ENCODE measurements around the gene EML5. TPM values are rescaled to one million over a fixed set of nuclear protein-coding genes. Genes with fewer than 3 reads are reported as not detected.
"Not testable (repeated sequence)": the region's sequence is repeated elsewhere in the genome, so short reads cannot be mapped to it uniquely, and the experiment has no call there.

The EML5 gene
- total and polyA plus RNA-seq, 5 experiments from 2014 or later, result 0.23 to 7.5 (median 1.1) TPM

DNA sequence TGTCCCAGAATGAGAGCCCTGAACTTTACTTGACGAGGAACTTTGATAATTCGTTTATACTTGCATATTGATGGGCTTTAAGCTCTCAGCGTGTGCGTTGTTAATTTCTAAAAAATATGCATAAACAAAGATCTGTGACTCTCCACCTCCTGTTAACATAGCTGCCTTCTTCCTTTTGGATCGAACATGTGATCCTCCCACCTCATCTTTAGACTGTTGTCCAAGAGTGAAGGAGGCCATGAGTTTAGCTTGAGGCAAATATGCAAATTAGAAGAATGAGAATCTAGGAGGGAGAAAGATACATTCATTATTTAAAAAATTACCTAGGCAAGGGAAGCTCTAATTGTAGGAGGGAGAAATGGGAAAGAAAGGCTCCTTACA lies 32.3 kb upstream of the EML5 start:
- peak overlapping the region; percentile 74 to 95 (median 88) for H3K4me3 Mint-ChIP-seq
- DNase-seq (peak in 1 of 10 donors; percentile 1), ATAC-seq (no peak)
- H3K9me3 Mint-ChIP-seq, result no peaks in the 10 kb centered on the region
- H3K27me3 Mint-ChIP-seq, result peaks cover 0 to 7% (median 2%) of the 10 kb centered on the region in 5 donors
- peak overlapping the region; percentile 73 to 99 (median 84) for H3K27ac Mint-ChIP-seq
- POLR2A ChIA-PET, result interaction anchor here (2.5 kb wide), 1 partner anchor 33 kb away, joined by 21 read pairs; the partner anchor contains the start of gene EML5
- H3K4me1 Mint-ChIP-seq, result peaks cover 6 to 15% (median 12%) of the 10 kb centered on the region in 4 donors
- no peaks in the 10 kb centered on the region for H3K36me3 Mint-ChIP-seq

DNA sequence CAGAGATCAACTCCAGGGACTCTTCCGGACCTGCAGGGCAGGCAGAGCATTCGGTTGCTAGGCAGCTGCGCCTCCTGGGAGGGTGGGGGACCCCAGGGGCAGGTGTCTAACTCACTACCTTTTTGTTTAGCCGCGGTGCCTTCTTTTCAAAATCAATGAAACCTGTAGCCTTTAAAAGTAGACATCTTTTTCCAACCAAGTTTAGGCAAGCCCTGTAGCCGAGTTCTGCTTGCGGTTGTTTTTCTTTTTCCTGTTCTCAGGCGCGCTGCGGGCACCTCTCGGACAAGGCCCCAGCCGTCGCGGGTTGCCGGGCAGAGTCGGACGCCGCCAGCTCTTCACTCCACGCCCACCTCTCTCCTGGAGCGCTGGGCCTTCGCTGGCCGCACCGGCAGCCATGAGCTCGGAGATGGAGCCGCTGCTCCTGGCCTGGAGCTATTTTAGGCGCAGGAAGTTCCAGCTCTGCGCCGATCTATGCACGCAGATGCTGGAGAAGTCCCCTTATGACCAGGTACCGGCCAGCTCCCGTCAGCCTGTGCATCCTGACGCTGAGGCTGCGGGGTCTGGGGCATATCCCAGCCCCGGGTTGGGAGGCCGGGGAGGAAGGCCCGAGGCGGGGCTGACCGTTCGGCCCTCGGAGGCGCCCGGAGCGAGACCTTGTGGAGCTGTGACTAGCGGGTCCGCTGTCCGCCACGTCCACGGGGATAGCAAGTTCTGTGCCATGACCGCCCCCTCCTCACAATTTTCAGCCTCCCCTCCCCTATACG lies 31.7 kb upstream of the EML5 start, which contains the start of gene TTC8:
TSS of gene TTC8 (plus strand) at position 338 of the 764 bp plus-strand sequence. CDS start at position 395, 57 bp downstream.
- peak; percentile 71 to 95 (median 86) for DNase-seq
- Mint-ChIP-seq H3K36me3 (no peaks in the 10 kb centered on the region), H3K4me3 (peak within 1 kb of the TSS; percentile 74 to 95 (median 88)), H3K4me1 (peaks cover 6 to 15% (median 12%) of the 10 kb centered on the region in 4 donors), H3K27ac (peak within 1 kb of the TSS; percentile 96 to 100 (median 99)), H3K9me3 (no peaks in the 10 kb centered on the region), H3K27me3 (peaks cover 0 to 13% (median 6%) of the 10 kb centered on the region in 5 donors)
- ATAC-seq, result peak; percentile 95 to 96
- POLR2A ChIA-PET, result interaction anchor here (2.5 kb wide), 1 partner anchor 32 kb away, joined by 21 read pairs; the partner anchor contains the start of gene EML5

DNA sequence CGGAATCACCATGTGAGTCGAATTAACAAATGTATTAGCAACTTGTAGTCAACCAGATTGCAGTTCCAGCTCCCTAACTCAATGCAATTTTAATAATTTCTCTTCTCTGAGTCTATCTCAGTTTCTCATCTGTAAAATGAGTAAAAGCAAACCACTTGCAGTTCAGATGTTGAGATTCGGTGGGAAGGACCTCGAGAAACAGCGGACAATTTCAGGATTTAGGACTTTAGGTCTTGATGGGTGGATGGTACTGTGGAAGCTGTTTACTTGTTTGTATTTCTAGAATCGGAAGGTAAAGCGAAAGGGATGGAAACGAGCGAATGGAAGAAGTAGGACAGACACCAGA lies 31.2 kb upstream of the EML5 start:
- Mint-ChIP-seq H3K27me3 (peaks cover 3 to 19% (median 12%) of the 10 kb centered on the region in 5 donors), H3K4me3 (peak overlapping the region; percentile 74 to 95 (median 88)), H3K9me3 (no peaks in the 10 kb centered on the region), H3K4me1 (peaks cover 6 to 12% (median 11%) of the 10 kb centered on the region in 4 donors), H3K36me3 (no peaks in the 10 kb centered on the region), H3K27ac (peak overlapping the region; percentile 96 to 100 (median 99))
- DNase-seq, result no peak
- peak in 1 of 2 donors; percentile 15 for ATAC-seq
- POLR2A ChIA-PET, result interaction anchor here (2.5 kb wide), 1 partner anchor 32 kb away, joined by 21 read pairs; the partner anchor contains the start of gene EML5

- Mint-ChIP-seq H3K27me3 (peaks cover 16 to 32% (median 19%) of the 10 kb centered on the region in 5 donors), H3K27ac (no peak overlapping the region), H3K4me1 (peaks cover 6 to 12% (median 11%) of the 10 kb centered on the region in 4 donors), H3K4me3 (no peak overlapping the region), H3K36me3 (no peaks in the 10 kb centered on the region), H3K9me3 (no peaks in the 10 kb centered on the region)
- ATAC-seq, result no peak
- no peak for DNase-seq
- POLR2A ChIA-PET, result no interaction called here
These were observed 29.1 kb upstream of the EML5 start for GRCh38 chr14:88821888-88822287.

DNA sequence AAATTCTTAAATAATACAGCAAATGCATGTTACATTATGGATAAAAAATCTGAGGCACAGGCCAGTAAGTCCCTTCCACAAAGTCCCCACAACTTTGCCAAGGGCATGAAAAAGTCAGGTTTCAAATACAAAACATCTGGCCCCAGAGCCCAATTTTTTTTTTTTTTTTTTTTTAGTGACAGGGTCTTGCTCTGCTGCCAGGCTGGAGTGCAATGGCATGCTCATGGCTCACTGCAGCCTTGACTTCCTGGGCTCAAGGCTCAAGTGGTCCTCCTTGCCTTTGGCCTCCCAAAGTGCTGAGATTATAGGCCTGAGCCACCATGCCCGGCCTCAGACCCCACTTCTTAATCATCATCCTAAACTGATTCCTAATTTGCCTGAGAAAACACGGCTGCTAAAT lies 28.6 kb upstream of the EML5 start:
- POLR2A ChIA-PET, result no interaction called here
- H3K4me3 Mint-ChIP-seq, result no peak overlapping the region
- peak overlapping the region in 1 of 10 donors; percentile 32 for H3K27ac Mint-ChIP-seq
- H3K36me3 Mint-ChIP-seq, result no peaks in the 10 kb centered on the region
- peaks cover 16 to 34% (median 19%) of the 10 kb centered on the region in 5 donors for H3K27me3 Mint-ChIP-seq
- H3K4me1 Mint-ChIP-seq, result peaks cover 6 to 12% (median 11%) of the 10 kb centered on the region in 4 donors
- H3K9me3 Mint-ChIP-seq, result no peaks in the 10 kb centered on the region
- ATAC-seq (no peak), DNase-seq (no peak)

DNA sequence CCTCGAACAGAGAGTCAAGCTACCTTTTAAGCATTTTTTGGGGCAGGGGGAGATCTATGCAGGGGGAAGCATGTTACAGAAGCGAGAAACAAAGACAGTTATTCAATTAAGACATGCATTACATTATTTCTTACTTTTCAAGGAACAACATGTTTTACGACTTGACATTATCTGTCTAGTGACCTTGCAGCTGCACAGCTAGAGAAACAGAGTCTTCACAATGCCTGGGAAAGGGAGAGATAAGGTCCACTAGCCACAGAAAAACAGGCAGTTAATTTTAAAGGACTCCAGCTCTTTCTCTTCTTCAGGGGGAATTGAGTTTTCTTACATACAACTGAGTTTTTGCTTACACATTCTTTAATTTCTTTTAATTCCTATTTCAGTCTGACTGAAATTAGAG lies 26.9 kb upstream of the EML5 start:
- H3K27ac Mint-ChIP-seq, POLR2A ChIA-PET, H3K4me3 Mint-ChIP-seq, H3K4me1 Mint-ChIP-seq, DNase-seq, H3K36me3 Mint-ChIP-seq, H3K9me3 Mint-ChIP-seq, ATAC-seq: not testable (repeated sequence)
- H3K27me3 Mint-ChIP-seq, result peaks cover 17 to 40% (median 22%) of the 10 kb centered on the region in 5 donors

- POLR2A ChIA-PET, result no interaction called here
These were observed 25.3 kb upstream of the EML5 start for GRCh38 chr14:88818018-88818417.

DNA sequence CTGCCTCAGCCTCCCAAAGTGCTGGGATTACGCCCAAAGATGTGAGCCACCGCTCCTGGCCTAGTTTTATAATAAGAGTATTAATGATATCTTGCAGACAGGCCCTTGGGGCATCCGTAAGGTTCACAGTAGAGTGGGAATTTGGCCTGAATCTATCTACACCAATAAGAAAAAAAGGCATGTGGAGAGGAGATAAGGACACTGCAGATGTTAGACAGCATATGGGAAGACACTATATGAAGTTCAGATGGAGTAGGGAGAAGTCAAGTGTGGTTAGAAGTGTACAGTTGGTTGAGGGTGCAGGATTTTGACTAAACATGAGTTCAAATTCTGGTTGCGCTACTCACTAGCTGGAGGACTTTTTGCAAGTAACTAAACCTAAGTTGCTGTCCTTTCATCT lies 23.2 kb upstream of the EML5 start:
- POLR2A ChIA-PET, result no interaction called here
- Mint-ChIP-seq H3K27ac (no peak overlapping the region), H3K4me3 (no peak overlapping the region), H3K27me3 (peaks cover 16 to 56% (median 32%) of the 10 kb centered on the region in 5 donors), H3K36me3 (no peaks in the 10 kb centered on the region), H3K4me1 (no peaks in the 10 kb centered on the region), H3K9me3 (no peaks in the 10 kb centered on the region)
- DNase-seq (no peak), ATAC-seq (no peak)

More at GRCh38 chr14:88818018-88818417, 25.3 kb upstream of the EML5 start:
- H3K4me1 Mint-ChIP-seq, result no peaks in the 10 kb centered on the region
- H3K4me3 Mint-ChIP-seq, result no peak overlapping the region
- DNase-seq, result no peak
- no peak overlapping the region for H3K27ac Mint-ChIP-seq
- ATAC-seq, result no peak
- no peaks in the 10 kb centered on the region for H3K9me3 Mint-ChIP-seq
- H3K36me3 Mint-ChIP-seq, result no peaks in the 10 kb centered on the region
- peaks cover 17 to 40% (median 22%) of the 10 kb centered on the region in 5 donors for H3K27me3 Mint-ChIP-seq

GRCh38 chr14:88808359-88808758 lies 15.6 kb upstream of the EML5 start:
- H3K4me1 Mint-ChIP-seq, result no peaks in the 10 kb centered on the region
- H3K27ac Mint-ChIP-seq, result no peak overlapping the region
- H3K36me3 Mint-ChIP-seq, result peaks cover 0 to 12% (median 10%) of the 10 kb centered on the region in 3 donors
- POLR2A ChIA-PET, result no interaction called here
- no peak overlapping the region for H3K4me3 Mint-ChIP-seq
- peaks cover 9 to 52% (median 22%) of the 10 kb centered on the region in 5 donors for H3K27me3 Mint-ChIP-seq
- peaks cover 3 to 20% (median 8%) of the 10 kb centered on the region in 9 donors for H3K9me3 Mint-ChIP-seq
- ATAC-seq (no peak), DNase-seq (no peak)

DNA sequence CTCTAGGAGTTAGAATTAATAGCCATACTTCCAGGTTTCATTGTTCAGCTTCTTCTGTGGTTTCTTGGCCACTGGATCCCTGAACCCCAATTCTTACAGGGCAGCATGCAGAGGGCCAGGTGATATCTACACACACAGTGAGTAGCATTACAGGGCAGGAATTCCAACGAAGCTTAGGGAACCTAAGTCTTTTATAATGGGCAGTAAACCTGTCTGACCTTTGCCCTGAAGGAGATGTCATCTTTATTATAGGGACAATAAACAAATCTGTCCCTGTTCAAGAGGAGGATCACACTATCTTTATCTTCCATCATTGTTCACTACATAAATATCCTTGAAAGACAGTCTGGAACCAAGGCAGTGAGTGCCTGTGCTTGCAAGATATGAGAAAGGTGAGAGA lies 11.7 kb upstream of the EML5 start:
- peaks cover 13 to 70% (median 29%) of the 10 kb centered on the region in 5 donors for H3K27me3 Mint-ChIP-seq
- peaks cover 0 to 12% (median 10%) of the 10 kb centered on the region in 3 donors for H3K36me3 Mint-ChIP-seq
- no peak overlapping the region for H3K4me3 Mint-ChIP-seq
- H3K9me3 Mint-ChIP-seq, result peaks cover 3 to 20% (median 6%) of the 10 kb centered on the region in 9 donors
- ATAC-seq (no peak), DNase-seq (no peak)
- H3K27ac Mint-ChIP-seq, result no peak overlapping the region
- POLR2A ChIA-PET, result no interaction called here
- H3K4me1 Mint-ChIP-seq, result no peaks in the 10 kb centered on the region

GRCh38 chr14:88804035-88804434 lies 11.3 kb upstream of the EML5 start:
- ATAC-seq (no peak), DNase-seq (no peak)
- H3K4me3 Mint-ChIP-seq, result no peak overlapping the region
- peaks cover under 1 to 16% (median 6%) of the 10 kb centered on the region in 9 donors for H3K9me3 Mint-ChIP-seq
- H3K27me3 Mint-ChIP-seq, result peaks cover 13 to 70% (median 29%) of the 10 kb centered on the region in 5 donors
- H3K4me1 Mint-ChIP-seq, result no peaks in the 10 kb centered on the region
- no peak overlapping the region for H3K27ac Mint-ChIP-seq
- peaks cover 0 to 10% (median 6%) of the 10 kb centered on the region in 3 donors for H3K36me3 Mint-ChIP-seq
- POLR2A ChIA-PET, result no interaction called here

- H3K4me3 Mint-ChIP-seq, result no peak overlapping the region
- DNase-seq (no peak), ATAC-seq (no peak)
- POLR2A ChIA-PET, result no interaction called here
- peaks cover 0 to 4% (median 0%) of the 10 kb centered on the region in 3 donors for H3K36me3 Mint-ChIP-seq
- H3K9me3 Mint-ChIP-seq, result peaks cover 0 to 6% (median 0%) of the 10 kb centered on the region in 9 donors
- H3K4me1 Mint-ChIP-seq, result no peaks in the 10 kb centered on the region
- H3K27ac Mint-ChIP-seq, result no peak overlapping the region
- H3K27me3 Mint-ChIP-seq, result peaks cover 13 to 66% (median 29%) of the 10 kb centered on the region in 5 donors
These were observed 9.8 kb upstream of the EML5 start for GRCh38 chr14:88802596-88802995.

DNA sequence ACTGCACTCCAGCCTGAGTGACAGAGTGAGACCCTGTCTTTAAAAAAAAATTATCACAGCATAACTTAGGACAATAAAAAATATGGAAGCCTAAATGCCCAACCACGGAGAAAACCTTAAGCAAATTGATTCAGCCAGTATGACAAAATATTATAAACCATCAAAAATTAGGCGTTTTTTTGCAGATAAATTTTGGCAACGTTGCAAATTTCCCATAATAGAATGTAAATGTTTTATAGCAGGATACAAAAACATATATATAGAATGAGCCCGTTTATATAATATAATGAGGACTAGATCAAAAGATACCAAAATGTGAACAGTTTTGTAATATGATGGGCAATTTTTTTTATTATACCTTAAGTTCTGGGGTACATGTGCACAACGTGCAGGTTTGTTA lies 6.8 kb upstream of the EML5 start:
- H3K9me3 Mint-ChIP-seq, result peaks cover 0 to 2% (median 0%) of the 10 kb centered on the region in 9 donors
- H3K27me3 Mint-ChIP-seq, result peaks cover 13 to 45% (median 17%) of the 10 kb centered on the region in 5 donors
- peak overlapping the region in 1 of 10 donors; percentile 41 for H3K27ac Mint-ChIP-seq
- POLR2A ChIA-PET, result no interaction called here
- no peak overlapping the region for H3K4me3 Mint-ChIP-seq
- no peaks in the 10 kb centered on the region for H3K36me3 Mint-ChIP-seq
- DNase-seq (no peak), ATAC-seq (no peak)
- H3K4me1 Mint-ChIP-seq, result no peaks in the 10 kb centered on the region
